Measurements from ENCODE around the gene DIPK1C.

- TF ChIP-seq CTCF (IDR thresholded peaks at IDR 0.05 in 2 of 3, conservative IDR thresholded peaks at IDR 0.05 in 1 of 3; ENCODE audit: borderline replicate concordance in 1 of 3, insufficient read depth in 1 of 3, low read depth in 2 of 3, low read length in 2 of 3), result no peak
- no peak for TF ChIP-seq POLR2A (IDR thresholded peaks at IDR 0.05; ENCODE audit: borderline replicate concordance, extremely low read depth, insufficient read depth, insufficient read length)
- TF ChIP-seq POLR2AphosphoS5 (IDR thresholded peaks at IDR 0.05; ENCODE audit: low read depth, low read length), result no peak
- no peak for TF ChIP-seq YY1 (IDR thresholded peaks at IDR 0.05; ENCODE audit: extremely low read depth, insufficient replicate concordance, low read depth, low read length)
- no peak for TF ChIP-seq MAX (IDR thresholded peaks at IDR 0.05)
- TF ChIP-seq JUND (IDR thresholded peaks at IDR 0.05), result no peak
- no peak for TF ChIP-seq RAD21 (IDR thresholded peaks at IDR 0.05; ENCODE audit: low read depth)
- TF ChIP-seq REST (IDR thresholded peaks at IDR 0.05; ENCODE audit: low read depth), result no peak
Measured at GRCh38 chr18:74501386-74501785, 44.3 kb upstream of the DIPK1C start.
